ENCODE data around the gene SCAND1.

GRCh38 chr20:35934050-35934449 is 20.3 kb downstream of the SCAND1 start:
- TF ChIP-seq POLR2A (IDR thresholded peaks at IDR 0.05; ENCODE audit: low read length) (no peak), GATA1 (IDR thresholded peaks at IDR 0.05; ENCODE audit: low read depth, low read length) (no peak)
